Omental fat pad (tissue), 4 donors: ENCODE data around the gene ATXN8OS. TPM values are rescaled to one million over a fixed set of nuclear protein-coding genes. Genes with fewer than 3 reads are reported as not detected.

Experiments used
- ATAC-seq: fragments of 150-250 bp; one replicate; pipeline ENCODE4 v1.9.1; 2016; ENCODE audit warnings: mild to moderate bottlenecking, moderate library complexity; ENCODE audit not compliant: low FRiP score
- DNase-seq: peaks from one replicate; pipeline ENCODE4 v3.0.0-alpha.2; 2019; ENCODE audit warnings: low spot score
- total RNA-seq, 4 donors: library from RNA; depleted of rRNA; stranded (reverse); fragments of >200 nt; gene quantifications; one replicate each; pipeline ENCODE4 v1.1.0, GENCODE V29; 2016
- TF ChIP-seq, protein P1 (sequence below), 3 donors: fragments of 450-650 bp; IDR thresholded peaks; one replicate each; pipeline ENCODE4 v1.5.1; 2016 to 2017; ENCODE audit warnings: antibody characterized with exemption in 3 of 3, mild to moderate bottlenecking in 3 of 3, moderate library complexity in 2 of 3

ATXN8OS gene
- total RNA-seq: not detected

DNA sequence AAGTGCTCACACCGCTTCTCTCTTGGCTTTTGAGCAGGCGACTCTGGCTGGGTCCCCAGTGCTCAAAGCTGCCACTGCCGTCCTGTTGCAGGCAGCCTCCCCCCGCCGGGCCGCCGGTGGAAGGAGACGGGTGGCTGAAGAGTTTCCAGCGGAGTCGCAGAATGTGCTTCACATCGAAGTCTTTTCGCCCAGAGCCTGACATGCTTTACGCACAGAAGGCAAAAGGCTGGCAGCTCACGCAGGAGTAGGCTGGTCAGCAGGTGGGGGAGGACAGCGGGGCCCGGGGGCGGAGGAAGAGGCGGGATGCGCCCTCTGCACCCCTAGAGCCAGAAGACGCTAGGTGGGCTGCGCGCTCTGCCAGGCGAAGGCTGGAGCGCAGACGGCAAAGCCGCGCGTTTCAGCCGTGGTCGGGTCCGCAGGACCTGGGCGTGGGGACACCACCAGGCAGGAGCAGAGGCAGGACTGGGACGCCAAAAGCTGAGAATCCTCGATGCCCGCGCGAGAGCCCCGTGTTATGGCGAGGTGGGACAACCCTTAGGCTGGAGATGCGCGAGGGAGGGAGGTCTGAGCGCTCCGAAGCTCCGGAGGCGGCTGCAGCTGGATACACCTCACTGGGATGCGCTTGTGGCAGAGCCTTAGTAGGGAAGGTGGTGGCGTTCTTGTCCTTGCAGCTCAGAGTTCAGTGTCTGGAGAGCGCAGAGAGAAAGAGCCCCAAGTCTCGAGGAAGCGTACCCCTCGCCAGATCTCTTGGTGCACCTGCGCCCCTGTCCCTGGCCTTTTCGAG lies at the start of gene ATXN8OS:
ATXN8OS (plus strand) TSS at position 329 of the 784 bp plus-strand sequence.
- ATAC-seq: no peak
- no peak for DNase-seq
- TF ChIP-seq, protein P1, sequence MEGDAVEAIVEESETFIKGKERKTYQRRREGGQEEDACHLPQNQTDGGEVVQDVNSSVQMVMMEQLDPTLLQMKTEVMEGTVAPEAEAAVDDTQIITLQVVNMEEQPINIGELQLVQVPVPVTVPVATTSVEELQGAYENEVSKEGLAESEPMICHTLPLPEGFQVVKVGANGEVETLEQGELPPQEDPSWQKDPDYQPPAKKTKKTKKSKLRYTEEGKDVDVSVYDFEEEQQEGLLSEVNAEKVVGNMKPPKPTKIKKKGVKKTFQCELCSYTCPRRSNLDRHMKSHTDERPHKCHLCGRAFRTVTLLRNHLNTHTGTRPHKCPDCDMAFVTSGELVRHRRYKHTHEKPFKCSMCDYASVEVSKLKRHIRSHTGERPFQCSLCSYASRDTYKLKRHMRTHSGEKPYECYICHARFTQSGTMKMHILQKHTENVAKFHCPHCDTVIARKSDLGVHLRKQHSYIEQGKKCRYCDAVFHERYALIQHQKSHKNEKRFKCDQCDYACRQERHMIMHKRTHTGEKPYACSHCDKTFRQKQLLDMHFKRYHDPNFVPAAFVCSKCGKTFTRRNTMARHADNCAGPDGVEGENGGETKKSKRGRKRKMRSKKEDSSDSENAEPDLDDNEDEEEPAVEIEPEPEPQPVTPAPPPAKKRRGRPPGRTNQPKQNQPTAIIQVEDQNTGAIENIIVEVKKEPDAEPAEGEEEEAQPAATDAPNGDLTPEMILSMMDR (IDR thresholded peaks at IDR 0.05): no peak

DNA sequence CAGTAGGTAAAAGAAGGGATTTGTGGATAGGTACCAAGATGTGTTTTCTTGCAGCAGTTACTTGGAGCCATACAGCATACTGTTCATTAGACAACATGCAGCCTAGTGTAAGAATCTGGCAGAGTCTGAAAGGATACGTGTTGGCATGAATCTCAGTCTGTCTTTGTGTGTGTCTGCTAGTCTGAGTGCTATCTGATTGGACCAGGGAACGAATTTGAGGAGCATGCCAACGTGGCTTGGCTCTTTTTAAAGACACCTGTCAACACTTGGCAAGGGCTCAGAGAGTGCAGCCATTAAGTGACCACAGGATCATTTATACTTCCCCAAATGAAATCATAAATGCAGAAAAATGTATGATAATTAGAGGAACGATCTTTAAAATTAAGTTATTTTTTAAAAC lies 27.6 kb upstream of the ATXN8OS start:
- no peak for ATAC-seq
- TF ChIP-seq, protein P1 (IDR thresholded peaks at IDR 0.05): no peak

DNA sequence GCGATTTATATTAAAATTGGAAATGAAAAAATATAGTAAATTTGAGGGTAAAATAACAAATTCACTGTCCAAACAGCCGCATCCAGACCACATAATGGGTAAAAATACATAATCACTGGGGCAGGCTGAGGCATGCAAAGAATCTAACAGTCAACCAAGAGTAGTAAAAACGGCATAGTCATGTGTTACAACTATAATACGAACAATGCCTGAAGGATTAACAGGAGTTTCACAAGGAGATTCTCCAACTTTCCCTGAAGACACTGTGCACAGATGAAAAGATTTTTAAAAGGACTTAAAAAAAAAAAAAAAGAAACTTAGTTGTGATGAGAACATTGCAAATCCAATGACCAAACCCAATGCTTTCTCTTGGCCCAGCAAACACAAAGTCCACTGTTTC lies 20.4 kb upstream of the ATXN8OS start:
- ATAC-seq (no peak), DNase-seq (no peak)
- TF ChIP-seq, protein P1 (IDR thresholded peaks at IDR 0.05): no peak

More for the DNA sequence above, 27.6 kb upstream of the ATXN8OS start:
- DNase-seq: no peak

DNA sequence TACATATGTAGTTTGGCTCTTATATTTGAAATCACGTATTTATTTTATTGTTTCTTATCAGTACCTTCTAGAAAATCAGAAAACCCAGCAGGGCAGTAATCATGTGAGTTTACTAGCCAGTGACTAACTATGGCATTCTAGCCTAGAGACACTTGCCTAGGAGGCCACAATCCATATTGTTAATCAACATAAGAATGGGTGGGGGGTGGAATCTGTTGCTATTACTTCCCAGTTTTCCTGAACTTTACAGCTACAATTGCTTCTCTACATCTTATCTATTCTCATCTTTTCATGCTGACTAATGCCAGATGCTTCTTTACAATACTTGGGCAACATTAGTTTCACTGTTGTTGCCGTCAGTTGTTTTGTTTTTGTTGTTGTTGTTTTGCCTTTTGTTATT lies 18.7 kb upstream of the ATXN8OS start:
- TF ChIP-seq, protein P1 (IDR thresholded peaks at IDR 0.05): no peak
- no peak for DNase-seq
- ATAC-seq: no peak

DNA sequence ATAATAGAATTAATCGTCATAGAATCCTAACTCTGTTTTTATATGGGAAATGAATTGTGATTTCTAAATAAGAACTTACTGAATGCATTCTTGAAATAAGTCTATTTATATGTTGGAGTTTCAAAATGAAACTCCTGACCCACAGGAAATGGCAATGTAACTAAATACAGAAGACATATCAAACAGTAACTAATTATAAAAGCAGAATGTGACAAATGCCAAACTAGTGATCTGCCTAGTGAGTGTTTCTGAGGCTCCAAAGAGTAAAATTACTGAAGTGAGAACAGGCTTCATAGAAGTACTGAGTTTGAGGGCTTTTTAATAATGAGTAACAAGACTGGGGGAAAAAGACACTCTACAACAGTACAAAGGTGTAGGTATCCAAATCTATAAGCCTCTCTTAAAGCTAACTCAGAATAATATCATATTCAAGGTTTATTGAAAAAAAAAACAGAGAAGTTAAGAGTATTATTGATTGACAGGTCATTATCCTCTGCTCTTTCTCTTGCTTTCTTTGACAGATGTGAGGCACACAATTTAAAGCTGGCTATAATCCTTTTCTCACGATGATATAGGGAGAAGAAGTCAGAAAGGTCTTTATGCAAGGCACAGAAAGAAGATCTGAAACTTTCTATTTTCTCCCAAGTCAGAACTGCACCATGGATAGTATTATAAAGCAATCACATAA lies 17.4 kb upstream of the ATXN8OS start:
- ATAC-seq (no peak), DNase-seq (no peak)
- TF ChIP-seq, protein P1 (IDR thresholded peaks at IDR 0.05): no peak

DNA sequence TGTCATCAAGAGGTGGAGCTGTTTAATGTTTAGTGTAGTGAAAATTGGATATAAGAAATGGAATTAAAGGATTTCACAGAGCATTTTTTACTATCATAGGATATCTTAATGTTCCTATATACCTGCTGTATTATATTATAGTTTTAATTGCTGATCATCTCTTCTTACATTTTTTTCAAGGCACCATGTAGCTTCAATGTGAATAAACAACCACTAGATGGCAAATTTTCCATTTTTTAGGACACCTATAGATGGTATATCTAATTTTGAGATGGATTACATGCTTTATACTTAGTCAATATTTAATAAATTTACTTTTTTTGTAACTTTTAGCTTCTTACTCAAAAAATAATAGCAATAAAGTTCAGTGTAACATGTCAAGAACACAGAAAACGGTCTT lies 9.0 kb upstream of the ATXN8OS start:
- TF ChIP-seq, protein P1 (IDR thresholded peaks at IDR 0.05): no peak
- no peak for DNase-seq
- no peak for ATAC-seq
